ENCODE measurements around the gene FGF18.

- TF ChIP-seq, protein P1, sequence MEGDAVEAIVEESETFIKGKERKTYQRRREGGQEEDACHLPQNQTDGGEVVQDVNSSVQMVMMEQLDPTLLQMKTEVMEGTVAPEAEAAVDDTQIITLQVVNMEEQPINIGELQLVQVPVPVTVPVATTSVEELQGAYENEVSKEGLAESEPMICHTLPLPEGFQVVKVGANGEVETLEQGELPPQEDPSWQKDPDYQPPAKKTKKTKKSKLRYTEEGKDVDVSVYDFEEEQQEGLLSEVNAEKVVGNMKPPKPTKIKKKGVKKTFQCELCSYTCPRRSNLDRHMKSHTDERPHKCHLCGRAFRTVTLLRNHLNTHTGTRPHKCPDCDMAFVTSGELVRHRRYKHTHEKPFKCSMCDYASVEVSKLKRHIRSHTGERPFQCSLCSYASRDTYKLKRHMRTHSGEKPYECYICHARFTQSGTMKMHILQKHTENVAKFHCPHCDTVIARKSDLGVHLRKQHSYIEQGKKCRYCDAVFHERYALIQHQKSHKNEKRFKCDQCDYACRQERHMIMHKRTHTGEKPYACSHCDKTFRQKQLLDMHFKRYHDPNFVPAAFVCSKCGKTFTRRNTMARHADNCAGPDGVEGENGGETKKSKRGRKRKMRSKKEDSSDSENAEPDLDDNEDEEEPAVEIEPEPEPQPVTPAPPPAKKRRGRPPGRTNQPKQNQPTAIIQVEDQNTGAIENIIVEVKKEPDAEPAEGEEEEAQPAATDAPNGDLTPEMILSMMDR (conservative IDR thresholded peaks at IDR 0.05; ENCODE audit: low read length) = no peak
- TF ChIP-seq EZH2phosphoT487 (IDR thresholded peaks at IDR 0.05; ENCODE audit: borderline replicate concordance) = no peak
These were observed 17.9 kb downstream of the FGF18 start for GRCh38 chr5:171437286-171437821.

All from Loucy (cell line).